SK-N-SH (cell line): ENCODE results near the gene EIPR1. TPM values are rescaled to one million over a fixed set of nuclear protein-coding genes. Genes with fewer than 3 reads are reported as not detected.

Source experiments
- CTCF ChIA-PET: fragments of 300-600, 350-600 bp; formaldehyde crosslinking; extraction: SDS; loops from one replicate; lab custom pipeline; 2021; lab: Yijun Ruan, JAX
- POLR2A ChIA-PET: fragments of 350-600 bp; sonication (Branson Sonifier 250); formaldehyde crosslinking; extraction: SDS; loops from one replicate; lab custom pipeline; 2020; ENCODE audit warnings: antibody characterized with exemption, inconsistent platforms; lab: Yijun Ruan, JAX
- DNase-seq: peaks from one replicate; pipeline ENCODE4 v3.0.0; 2012
- H2AFZ ChIP-seq: fragments of 200-600 bp; sonication (generic); 2 replicates; pipeline ENCODE4 v1.8.1; 2016; ENCODE audit warnings: antibody characterized with exemption, mild to moderate bottlenecking, low read depth
- H3F3A ChIP-seq: fragments of 200-600 bp; sonication (generic); replicated peaks from 2 replicates; pipeline ENCODE3; 2016; ENCODE audit warnings: antibody characterized with exemption, mild to moderate bottlenecking; ENCODE audit not compliant: insufficient read depth
- H3K27ac ChIP-seq, 2 experiments: fragments of 200-500 bp in 1 of 2; fragments of 200-600 bp in 1 of 2; sonication (Bioruptor generic) in 1 of 2; sonication (generic), shearing (Covaris generic) in 1 of 2; 2 replicates each; pipeline versions ENCODE4 v1.5.1 to v1.6.1; 2014 to 2016; ENCODE audit warnings: low read depth in 2 of 2, inconsistent platforms in 1 of 2, low read length in 1 of 2, mild to moderate bottlenecking in 1 of 2, mixed read lengths in 1 of 2
- H3K27me3 ChIP-seq: fragments of 200-600 bp; sonication (generic), shearing (Covaris generic); 2 replicates; pipeline ENCODE4 v1.6.1; 2016; ENCODE audit warnings: mixed run types; ENCODE audit not compliant: insufficient read depth
- H3K36me3 ChIP-seq, 2 experiments: fragments of 200-500 bp in 1 of 2; fragments of 200-600 bp in 1 of 2; sonication (Bioruptor generic) in 1 of 2; sonication (generic) in 1 of 2; replicated peaks in 1 of 2; 2 replicates each; pipeline versions ENCODE3 to v1.5.1; 2014 to 2016; ENCODE audit warnings: low read length in 1 of 2, mild to moderate bottlenecking in 1 of 2; ENCODE audit not compliant: insufficient read depth in 2 of 2, control insufficient read depth in 1 of 2
- H3K4me1 ChIP-seq, 2 experiments: fragments of 200-500 bp in 1 of 2; fragments of 200-600 bp in 1 of 2; sonication (Bioruptor generic) in 1 of 2; sonication (generic), shearing (Covaris generic) in 1 of 2; 2 replicates each; pipeline versions ENCODE4 v1.5.1 to v1.6.1; 2014 to 2016; ENCODE audit warnings: low read depth in 1 of 2, low read length in 1 of 2, mixed run types in 1 of 2; ENCODE audit not compliant: insufficient read depth in 2 of 2, control insufficient read depth in 1 of 2
- H3K4me2 ChIP-seq: fragments of 200-600 bp; sonication (generic), shearing (Covaris generic); 2 replicates; pipeline ENCODE4 v1.6.1; 2017; ENCODE audit warnings: mixed run types
- H3K4me3 ChIP-seq, 2 experiments: fragments of 200-500 bp in 1 of 2; fragments of 200-600 bp in 1 of 2; sonication (Bioruptor generic) in 1 of 2; sonication (generic), shearing (Covaris generic) in 1 of 2; 2 replicates each; pipeline versions ENCODE4 v1.5.1 to v1.8.1; 2014 to 2016; ENCODE audit warnings: low read depth in 2 of 2, inconsistent platforms in 1 of 2, low read length in 1 of 2, mild to moderate bottlenecking in 1 of 2, mixed read lengths in 1 of 2, moderate library complexity in 1 of 2
- H3K79me2 ChIP-seq: fragments of 200-600 bp; sonication (generic); 2 replicates; pipeline ENCODE4 v1.8.1; 2017; ENCODE audit warnings: mild to moderate bottlenecking; ENCODE audit not compliant: insufficient read depth
- H3K9ac ChIP-seq: fragments of 200-600 bp; sonication (generic); 2 replicates; pipeline ENCODE4 v1.6.1; 2017; ENCODE audit warnings: mixed run types
- H3K9me2 ChIP-seq: fragments of 200-600 bp; sonication (generic); 2 replicates; pipeline ENCODE4 v1.6.1; 2017; ENCODE audit warnings: mixed run types
- H3K9me3 ChIP-seq: fragments of 200-600 bp; sonication (generic); 2 replicates; pipeline ENCODE4 v1.6.1; 2017; ENCODE audit warnings: mixed run types, mild to moderate bottlenecking, moderate library complexity
- H4K20me1 ChIP-seq: fragments of 200-600 bp; sonication (generic); 2 replicates; pipeline ENCODE4 v1.6.1; 2017; ENCODE audit warnings: mild to moderate bottlenecking, mixed run types; ENCODE audit not compliant: insufficient read depth
- EZH2phosphoT487 ChIP-seq: fragments of 200-600 bp; sonication (generic); IDR thresholded peaks from 2 replicates; pipeline ENCODE4 v1.6.1; 2017; ENCODE audit warnings: low read depth, mixed run types, mild to moderate bottlenecking, antibody characterized with exemption, moderate library complexity, borderline replicate concordance
- FOSL2 ChIP-seq: IDR thresholded peaks from 2 replicates; pipeline ENCODE4 v1.4.0; 2012; ENCODE audit warnings: low read depth, mild to moderate bottlenecking, moderate library complexity, borderline replicate concordance
- FOXJ3 ChIP-seq: sonication (generic); formaldehyde crosslinking; IDR thresholded peaks from 2 replicates; pipeline ENCODE4 v1.5.1; 2020; ENCODE audit warnings: mild to moderate bottlenecking, missing genetic modification reagents
- FOXM1 ChIP-seq: IDR thresholded peaks from 2 replicates; pipeline ENCODE4 v1.4.0; 2012; ENCODE audit warnings: low read depth, mild to moderate bottlenecking
- GABPA ChIP-seq: IDR thresholded peaks from 2 replicates; pipeline ENCODE4 v1.4.0; 2012; ENCODE audit warnings: low read depth, mild to moderate bottlenecking
- JUND ChIP-seq: IDR thresholded peaks from 2 replicates; pipeline ENCODE4 v1.4.0; 2012
- MEF2A ChIP-seq: IDR thresholded peaks from 2 replicates; pipeline ENCODE4 v1.4.0; 2012; ENCODE audit warnings: low read depth, borderline replicate concordance
- NFIC ChIP-seq: IDR thresholded peaks from 2 replicates; pipeline ENCODE4 v1.4.0; 2012; ENCODE audit warnings: borderline replicate concordance
- NRF1 ChIP-seq: IDR thresholded peaks from 2 replicates; pipeline ENCODE4 v1.6.1; 2012; ENCODE audit warnings: low read depth, mild to moderate bottlenecking, low read length
- PBX3 ChIP-seq: IDR thresholded peaks from 2 replicates; pipeline ENCODE4; 2012
- RAD21 ChIP-seq: IDR thresholded peaks from 2 replicates; pipeline ENCODE4 v1.6.1; 2012; ENCODE audit warnings: mild to moderate bottlenecking, low read length
- RCOR1 ChIP-seq: fragments of 150-350 bp; IDR thresholded peaks from 2 replicates; pipeline ENCODE4 v1.6.1; 2017; ENCODE audit warnings: antibody characterized with exemption, low read length
- RXRA ChIP-seq: IDR thresholded peaks from 2 replicates; pipeline ENCODE4 v1.4.0; 2012; ENCODE audit warnings: low read depth, mild to moderate bottlenecking, borderline replicate concordance
- TAF1 ChIP-seq: IDR thresholded peaks from 2 replicates; pipeline ENCODE4 v1.6.1; 2012; ENCODE audit warnings: low read depth, mild to moderate bottlenecking, low read length, moderate library complexity, borderline replicate concordance
- TEAD4 ChIP-seq: IDR thresholded peaks from 2 replicates; pipeline ENCODE4 v1.4.0; 2012; ENCODE audit warnings: mild to moderate bottlenecking, borderline replicate concordance; ENCODE audit not compliant: insufficient read depth
- ZBTB33 ChIP-seq: IDR thresholded peaks from 2 replicates; pipeline ENCODE4 v1.4.0; 2012; ENCODE audit warnings: low read depth, borderline replicate concordance
- WGBS: methylation state at CpG from one replicate; pipeline ENCODE4 v1.1.6; 2017; ENCODE audit warnings: low lambda C conversion rate; 5-methylcytosine and 5-hydroxymethylcytosine counted together
- polyA plus RNA-seq, 3 experiments: library from polyadenylated mRNA; depleted of rRNA; stranded (reverse); fragments of >200 nt; gene quantifications; 2 replicates each; pipeline ENCODE4 v1.2.3, GENCODE V29; 2012
- TF ChIP-seq, protein P1 (sequence below): fragments of 200-600 bp; sonication (generic); IDR thresholded peaks from 2 replicates; pipeline ENCODE4 v1.6.1; 2017; ENCODE audit warnings: antibody characterized with exemption, mild to moderate bottlenecking, moderate library complexity
- TF ChIP-seq, protein P2 (sequence below): fragments of 150-350 bp; IDR thresholded peaks from 2 replicates; pipeline ENCODE4 v1.6.1; 2017; ENCODE audit warnings: antibody characterized with exemption, low read length, low read depth, borderline replicate concordance

EIPR1 gene
- polyA plus RNA-seq, 1 of the 3 experiments (the other 2 are of a cell fraction): 85.9 TPM

DNA sequence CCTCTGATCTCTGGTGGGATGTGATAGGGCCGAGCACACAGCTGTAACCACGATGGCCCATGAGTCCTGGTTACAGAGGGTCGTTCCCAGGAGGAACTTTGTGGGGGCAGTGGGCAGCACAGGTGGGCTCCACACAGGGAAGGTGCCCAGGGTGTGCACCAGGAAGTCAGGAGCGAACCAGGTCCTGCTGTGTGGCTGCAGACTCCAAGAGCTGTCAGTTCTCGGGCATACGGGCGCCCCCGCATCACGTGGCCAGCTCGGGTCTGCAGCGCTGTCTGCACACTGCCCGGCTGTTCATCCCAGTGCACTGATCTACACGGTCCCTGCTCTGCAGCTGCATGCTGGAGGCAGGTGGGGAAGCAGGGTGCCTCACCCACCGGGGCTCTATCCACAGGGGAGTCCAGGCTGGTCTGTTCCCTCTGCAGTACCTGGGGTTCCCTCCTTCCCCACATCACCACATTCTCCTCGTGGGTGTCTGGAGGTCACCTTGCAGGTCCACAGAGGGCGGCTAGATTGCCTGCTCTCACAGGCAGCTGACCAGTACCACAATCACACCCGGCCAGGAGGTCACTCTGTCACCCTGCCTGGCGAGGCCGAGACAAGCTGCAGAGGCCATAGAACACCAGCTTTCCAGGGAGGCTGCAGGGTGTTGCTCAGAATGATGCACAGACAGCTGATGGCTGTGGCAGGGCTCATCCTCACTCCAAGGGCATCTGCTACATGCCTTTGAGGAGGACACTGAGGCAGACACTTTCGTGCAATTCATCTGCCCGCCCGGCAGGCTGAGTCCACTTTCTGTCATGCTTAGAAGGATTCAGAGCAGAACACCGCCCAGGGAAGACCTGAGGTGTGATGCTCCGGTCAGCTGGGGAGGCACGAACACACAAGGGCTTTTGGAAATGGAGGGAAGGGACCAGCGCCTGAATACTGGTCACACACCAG is 202.7 kb downstream of the EIPR1 start:
- Histone ChIP-seq H3K9ac (no peak overlapping the region), H3K36me3 (peaks cover 0 to 38% of the 10 kb centered on the region in 2 experiments), H3K27me3 (no peaks in the 10 kb centered on the region), H4K20me1 (no peaks in the 10 kb centered on the region), H3K4me3 (no peak overlapping the region), H3K4me1 (peaks cover 0 to 45% of the 10 kb centered on the region in 2 experiments; a peak in 1 of 4 replicates), H3K9me2 (no peaks in the 10 kb centered on the region), H3K79me2 (no peaks in the 10 kb centered on the region), H3K27ac (no peak overlapping the region; a peak in 1 of 4 replicates), H2AFZ (no peak overlapping the region), H3K9me3 (no peaks in the 10 kb centered on the region), H3K4me2 (no peak overlapping the region), H3F3A (no peaks in the 10 kb centered on the region)
- TF ChIP-seq GABPA: no peak
- TF ChIP-seq MEF2A: no peak
- TF ChIP-seq RXRA: no peak
- no peak for TF ChIP-seq TEAD4
- TF ChIP-seq, protein P1, sequence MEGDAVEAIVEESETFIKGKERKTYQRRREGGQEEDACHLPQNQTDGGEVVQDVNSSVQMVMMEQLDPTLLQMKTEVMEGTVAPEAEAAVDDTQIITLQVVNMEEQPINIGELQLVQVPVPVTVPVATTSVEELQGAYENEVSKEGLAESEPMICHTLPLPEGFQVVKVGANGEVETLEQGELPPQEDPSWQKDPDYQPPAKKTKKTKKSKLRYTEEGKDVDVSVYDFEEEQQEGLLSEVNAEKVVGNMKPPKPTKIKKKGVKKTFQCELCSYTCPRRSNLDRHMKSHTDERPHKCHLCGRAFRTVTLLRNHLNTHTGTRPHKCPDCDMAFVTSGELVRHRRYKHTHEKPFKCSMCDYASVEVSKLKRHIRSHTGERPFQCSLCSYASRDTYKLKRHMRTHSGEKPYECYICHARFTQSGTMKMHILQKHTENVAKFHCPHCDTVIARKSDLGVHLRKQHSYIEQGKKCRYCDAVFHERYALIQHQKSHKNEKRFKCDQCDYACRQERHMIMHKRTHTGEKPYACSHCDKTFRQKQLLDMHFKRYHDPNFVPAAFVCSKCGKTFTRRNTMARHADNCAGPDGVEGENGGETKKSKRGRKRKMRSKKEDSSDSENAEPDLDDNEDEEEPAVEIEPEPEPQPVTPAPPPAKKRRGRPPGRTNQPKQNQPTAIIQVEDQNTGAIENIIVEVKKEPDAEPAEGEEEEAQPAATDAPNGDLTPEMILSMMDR: no peak
- TF ChIP-seq NFIC: no peak
- no peak for TF ChIP-seq FOXM1
- no peak for TF ChIP-seq TAF1
- no peak for TF ChIP-seq JUND
- TF ChIP-seq NRF1: no peak
- TF ChIP-seq FOSL2: no peak
- TF ChIP-seq RCOR1: no peak
- no peak for TF ChIP-seq PBX3
- TF ChIP-seq RAD21: no peak
- TF ChIP-seq EZH2phosphoT487: no peak
- no peak for TF ChIP-seq ZBTB33
- TF ChIP-seq, protein P2, sequence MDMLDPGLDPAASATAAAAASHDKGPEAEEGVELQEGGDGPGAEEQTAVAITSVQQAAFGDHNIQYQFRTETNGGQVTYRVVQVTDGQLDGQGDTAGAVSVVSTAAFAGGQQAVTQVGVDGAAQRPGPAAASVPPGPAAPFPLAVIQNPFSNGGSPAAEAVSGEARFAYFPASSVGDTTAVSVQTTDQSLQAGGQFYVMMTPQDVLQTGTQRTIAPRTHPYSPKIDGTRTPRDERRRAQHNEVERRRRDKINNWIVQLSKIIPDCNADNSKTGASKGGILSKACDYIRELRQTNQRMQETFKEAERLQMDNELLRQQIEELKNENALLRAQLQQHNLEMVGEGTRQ: no peak
- no peak for TF ChIP-seq FOXJ3 (CRISPR knock-in tag)
- 90% methylated on average over 21 of the region's 26 CpGs for WGBS
- DNase-seq: peak; percentile 42
- ChIA-PET CTCF (interaction anchor here (1.0 kb wide), 1 partner anchor 19 kb away, joined by 3 read pairs; no protein-coding TSS in a partner anchor), POLR2A (no interaction called here)
